ENCODE data around the gene C2. TPM values are rescaled to one million over a fixed set of nuclear protein-coding genes. Genes with fewer than 3 reads are reported as not detected.
A peak's percentile ranks its signal among the peaks of the same experiment; 100 is the strongest.
"Not testable (repeated sequence)": the region's sequence is repeated elsewhere in the genome, so short reads cannot be mapped to it uniquely, and the experiment has no call there.

Gene C2
- polyA plus RNA-seq, 1 of the 3 experiments (the other 2 are of a cell fraction): 0.43 TPM

GRCh38 chr6:31908791-31909190 lies 18.7 kb upstream of the C2 start:
- Histone ChIP-seq H2AFZ (ENCODE audit: low read depth) (no peak overlapping the region), H3K4me1 (ENCODE audit: control insufficient read depth in 1 of 2, insufficient read depth in 2 of 2, low read depth in 1 of 2, low read length in 1 of 2) (0 out of 4 replicates have a peak, but pooled peaks cover 0 to 4% of the 10 kb centered on the region in 2 experiments), H3K27me3 (ENCODE audit: insufficient read depth) (no peaks in the 10 kb centered on the region), H3K27ac (ENCODE audit: low read depth in 2 of 2, low read length in 1 of 2) (peak overlapping the region in 1 of 2 experiments; percentile 2; a peak in 2 of 4 replicates), H3K9ac (no peak overlapping the region), H3K4me2 (no peak overlapping the region), H4K20me1 (ENCODE audit: insufficient read depth) (no peaks in the 10 kb centered on the region), H3K9me2 (no peaks in the 10 kb centered on the region), H3K36me3 (replicated peaks in 1 of 2; ENCODE audit: control insufficient read depth in 1 of 2, insufficient read depth in 2 of 2, low read length in 1 of 2) (no peaks in the 10 kb centered on the region), H3K79me2 (ENCODE audit: insufficient read depth) (no peaks in the 10 kb centered on the region), H3K4me3 (ENCODE audit: low read depth in 2 of 2, low read length in 1 of 2) (no peak overlapping the region), H3F3A (replicated peaks; ENCODE audit: insufficient read depth) (peaks cover 25% of the 10 kb centered on the region), H3K9me3 (no peaks in the 10 kb centered on the region)
- no peak for TF ChIP-seq PBX3 (IDR thresholded peaks at IDR 0.05)
- no peak for TF ChIP-seq CTCF (IDR thresholded peaks at IDR 0.05)
- TF ChIP-seq MAX (IDR thresholded peaks at IDR 0.05; ENCODE audit: low read depth): no peak
- no peak for TF ChIP-seq FOXM1 (IDR thresholded peaks at IDR 0.05; ENCODE audit: low read depth)
- TF ChIP-seq ELF1 (IDR thresholded peaks at IDR 0.05): no peak
- TF ChIP-seq SIN3A (IDR thresholded peaks at IDR 0.05; ENCODE audit: borderline replicate concordance, low read depth, low read length): no peak
- no peak for TF ChIP-seq YY1 (IDR thresholded peaks at IDR 0.05; ENCODE audit: low read depth)
- TF ChIP-seq MEF2A (IDR thresholded peaks at IDR 0.05; ENCODE audit: borderline replicate concordance, low read depth): no peak
- no peak for TF ChIP-seq RAD21 (IDR thresholded peaks at IDR 0.05; ENCODE audit: low read length)
- ChIA-PET CTCF (interaction anchor here (1.4 kb wide), 1 partner anchor 43 kb away, joined by 8 read pairs; no protein-coding TSS in a partner anchor), POLR2A (no interaction called here)
- no peak for DNase-seq
- WGBS (ENCODE audit: low lambda C conversion rate): 26% methylated on average over 4 of the region's 4 CpGs

GRCh38 chr6:31909298-31909697 lies 18.2 kb upstream of the C2 start:
- H3K79me2 ChIP-seq (ENCODE audit: insufficient read depth); H3K9ac ChIP-seq; H2AFZ ChIP-seq (ENCODE audit: low read depth); H3K9me3 ChIP-seq; H3K4me2 ChIP-seq; H3K36me3 ChIP-seq (replicated peaks in 1 of 2; ENCODE audit: control insufficient read depth in 1 of 2, insufficient read depth in 2 of 2, low read length in 1 of 2); H4K20me1 ChIP-seq (ENCODE audit: insufficient read depth); H3K27me3 ChIP-seq (ENCODE audit: insufficient read depth); H3K9me2 ChIP-seq; DNase-seq; H3K4me1 ChIP-seq (ENCODE audit: control insufficient read depth in 1 of 2, insufficient read depth in 2 of 2, low read depth in 1 of 2, low read length in 1 of 2); H3K4me3 ChIP-seq (ENCODE audit: low read depth in 2 of 2, low read length in 1 of 2): not testable (repeated sequence)
- ChIA-PET CTCF (interaction anchor here (1.4 kb wide), 1 partner anchor 43 kb away, joined by 8 read pairs; no protein-coding TSS in a partner anchor), POLR2A (interaction anchor here (0.6 kb wide), 1 partner anchor 1062 kb away, joined by 3 read pairs; no protein-coding TSS in a partner anchor)
- H3K27ac ChIP-seq (ENCODE audit: low read depth in 2 of 2, low read length in 1 of 2): peak overlapping the region in 1 of 2 experiments; percentile 2; a peak in 1 of 4 replicates
- peaks cover 25% of the 10 kb centered on the region for H3F3A ChIP-seq (replicated peaks; ENCODE audit: insufficient read depth)
- WGBS (ENCODE audit: low lambda C conversion rate): 67% methylated on average over 7 of the region's 7 CpGs

All from SK-N-SH (cell line).